GM12873 (cell line): ENCODE data around the gene SPRY1.

Source experiments
- TF ChIP-seq, protein P1 (sequence below): IDR thresholded peaks from 2 replicates; pipeline ENCODE4 v1.5.1; 2012; ENCODE audit warnings: low read depth, mild to moderate bottlenecking, moderate library complexity, low read length, control low read depth; ENCODE audit not compliant: insufficient read depth; ENCODE audit errors: missing control alignments

Gene SPRY1

DNA sequence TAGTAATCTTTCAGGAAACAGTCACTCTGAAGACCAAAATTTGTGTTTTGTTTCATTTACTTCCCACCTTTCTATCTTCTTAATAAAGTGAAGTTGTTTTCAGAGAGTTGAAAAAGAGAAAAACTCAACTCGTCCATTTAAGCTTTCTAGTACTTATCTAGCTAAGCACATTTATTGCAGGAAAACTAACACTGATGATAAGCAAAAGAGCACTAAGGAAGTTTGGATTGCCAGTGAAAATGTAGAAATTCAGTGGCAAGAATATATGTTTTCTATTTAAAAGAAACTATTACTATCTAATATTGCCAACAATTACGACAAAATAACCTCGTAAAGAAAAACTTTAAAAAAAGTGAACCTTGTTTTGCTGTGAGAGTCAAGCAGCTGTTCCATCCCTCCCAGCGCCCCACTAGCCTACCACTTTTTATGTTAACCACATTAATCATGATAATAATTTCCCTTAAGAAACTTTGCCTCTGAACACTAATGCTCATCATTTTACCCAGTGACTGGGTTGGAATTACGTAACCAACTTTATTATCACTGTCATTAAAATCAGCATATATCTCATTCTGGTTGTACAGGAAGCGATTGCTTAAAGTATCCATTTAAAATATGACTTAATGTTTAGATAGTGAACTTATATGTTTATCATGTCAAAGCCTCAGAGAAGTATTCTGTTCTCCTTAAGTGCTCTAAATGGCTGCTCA lies 24.8 kb downstream of the SPRY1 start:
- TF ChIP-seq, protein P1, sequence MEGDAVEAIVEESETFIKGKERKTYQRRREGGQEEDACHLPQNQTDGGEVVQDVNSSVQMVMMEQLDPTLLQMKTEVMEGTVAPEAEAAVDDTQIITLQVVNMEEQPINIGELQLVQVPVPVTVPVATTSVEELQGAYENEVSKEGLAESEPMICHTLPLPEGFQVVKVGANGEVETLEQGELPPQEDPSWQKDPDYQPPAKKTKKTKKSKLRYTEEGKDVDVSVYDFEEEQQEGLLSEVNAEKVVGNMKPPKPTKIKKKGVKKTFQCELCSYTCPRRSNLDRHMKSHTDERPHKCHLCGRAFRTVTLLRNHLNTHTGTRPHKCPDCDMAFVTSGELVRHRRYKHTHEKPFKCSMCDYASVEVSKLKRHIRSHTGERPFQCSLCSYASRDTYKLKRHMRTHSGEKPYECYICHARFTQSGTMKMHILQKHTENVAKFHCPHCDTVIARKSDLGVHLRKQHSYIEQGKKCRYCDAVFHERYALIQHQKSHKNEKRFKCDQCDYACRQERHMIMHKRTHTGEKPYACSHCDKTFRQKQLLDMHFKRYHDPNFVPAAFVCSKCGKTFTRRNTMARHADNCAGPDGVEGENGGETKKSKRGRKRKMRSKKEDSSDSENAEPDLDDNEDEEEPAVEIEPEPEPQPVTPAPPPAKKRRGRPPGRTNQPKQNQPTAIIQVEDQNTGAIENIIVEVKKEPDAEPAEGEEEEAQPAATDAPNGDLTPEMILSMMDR: no peak

GRCh38 chr4:123421937-123422781 lies 25.6 kb downstream of the SPRY1 start:
- TF ChIP-seq, protein P1: no peak

DNA sequence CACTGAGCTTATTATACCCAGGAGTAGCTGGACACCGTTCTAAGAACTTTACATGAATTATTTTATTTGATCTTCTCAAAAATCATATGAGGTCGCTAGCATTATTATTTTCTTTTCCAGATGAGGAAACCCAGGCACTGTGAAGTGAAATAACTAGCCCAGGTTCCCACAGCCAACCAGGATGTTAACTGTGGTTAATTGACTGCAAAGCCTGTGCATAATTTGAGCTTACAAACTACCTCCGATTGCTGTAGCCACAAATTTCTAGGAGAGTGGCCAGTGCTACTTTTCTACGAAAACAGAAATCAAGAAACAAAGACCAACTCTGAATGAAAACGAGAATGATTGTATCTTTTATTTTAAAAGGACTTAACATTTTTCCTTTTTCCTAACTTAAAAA lies 27.2 kb downstream of the SPRY1 start:
- TF ChIP-seq, protein P1: no peak

GRCh38 chr4:123427951-123428350 lies 31.4 kb downstream of the SPRY1 start:
- TF ChIP-seq, protein P1: no peak

DNA sequence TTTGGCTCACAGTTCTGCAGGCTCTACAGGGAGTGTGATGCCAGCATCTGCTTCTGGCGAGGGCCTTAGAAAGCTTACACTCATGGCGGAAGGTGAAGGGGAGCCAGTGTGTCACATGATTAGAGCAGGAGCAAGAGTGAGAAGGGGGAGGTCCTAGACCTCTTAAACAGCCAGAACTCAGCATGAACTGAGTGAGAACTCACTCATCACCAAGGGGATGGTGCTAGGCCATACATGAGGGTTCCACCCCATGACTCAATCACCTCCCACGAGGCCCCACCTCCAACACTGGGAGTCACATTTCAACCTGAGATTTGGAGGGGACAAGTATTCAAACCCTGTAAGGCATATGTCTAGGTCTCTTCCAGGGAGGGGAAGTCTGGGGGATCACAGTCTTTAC lies 33.4 kb downstream of the SPRY1 start:
- TF ChIP-seq, protein P1: no peak

GRCh38 chr4:123430501-123430900 lies 33.9 kb downstream of the SPRY1 start:
- TF ChIP-seq, protein P1: no peak

DNA sequence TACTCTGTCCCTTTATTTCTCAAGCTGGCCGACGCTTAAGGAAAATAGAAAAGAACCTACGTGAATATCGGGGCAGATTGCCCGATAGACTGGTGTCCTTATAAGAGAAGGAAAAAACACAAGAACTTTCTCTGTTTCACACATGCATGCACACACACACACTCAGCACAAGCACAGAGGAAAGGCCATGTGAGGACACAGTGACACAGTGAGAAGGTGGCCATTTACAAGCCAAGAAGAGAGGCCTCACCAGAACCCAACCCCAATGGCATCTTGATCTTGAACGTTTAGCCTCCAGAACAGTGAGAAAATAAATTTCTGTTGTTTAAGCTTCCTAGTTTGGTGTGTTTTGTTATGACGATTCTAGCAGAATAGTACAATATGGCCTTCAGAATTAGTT lies 37.0 kb downstream of the SPRY1 start:
- TF ChIP-seq, protein P1: no peak
